Activated CD4-positive, CD25-positive, alpha-beta regulatory T cell (primary cell): ENCODE measurements around the gene CHD5.
"Not testable (repeated sequence)": the region's sequence is repeated elsewhere in the genome, so short reads cannot be mapped to it uniquely, and the experiment has no call there.

ENCODE experiments used
- DNase-seq, 4 experiments: peaks; one replicate each; lab custom pipeline; 2025; lab: John Stamatoyannopoulos, UW

Gene CHD5

GRCh38 chr1:6065093-6065858, 114.8 kb downstream of the CHD5 start:
- DNase-seq = no peak

DNA sequence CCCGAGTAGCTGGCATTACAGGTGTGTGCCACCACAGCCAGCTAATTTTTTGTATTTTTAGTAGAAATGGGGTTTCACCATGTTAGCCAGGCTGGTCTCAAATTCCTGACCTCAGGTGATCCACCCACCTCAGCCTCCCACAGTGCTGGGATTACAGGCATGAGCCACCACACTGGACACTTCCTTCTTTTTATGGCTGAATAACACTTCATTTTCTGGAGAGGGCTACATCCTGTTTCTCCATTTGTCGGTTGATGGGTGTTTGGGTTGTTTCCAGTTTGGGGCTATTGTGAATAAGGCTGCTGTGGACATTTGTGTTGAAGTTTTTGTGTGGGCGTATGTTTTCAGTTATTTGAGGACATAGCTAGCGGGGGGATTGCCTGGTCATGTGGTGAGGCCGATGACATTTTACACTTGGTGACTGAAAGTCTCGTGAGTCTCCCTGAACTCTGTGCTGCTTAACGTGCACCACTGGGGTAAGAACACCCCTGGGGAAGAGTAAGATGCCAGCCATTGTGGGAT, 116.5 kb downstream of the CHD5 start:
- not testable (repeated sequence) for DNase-seq

DNA sequence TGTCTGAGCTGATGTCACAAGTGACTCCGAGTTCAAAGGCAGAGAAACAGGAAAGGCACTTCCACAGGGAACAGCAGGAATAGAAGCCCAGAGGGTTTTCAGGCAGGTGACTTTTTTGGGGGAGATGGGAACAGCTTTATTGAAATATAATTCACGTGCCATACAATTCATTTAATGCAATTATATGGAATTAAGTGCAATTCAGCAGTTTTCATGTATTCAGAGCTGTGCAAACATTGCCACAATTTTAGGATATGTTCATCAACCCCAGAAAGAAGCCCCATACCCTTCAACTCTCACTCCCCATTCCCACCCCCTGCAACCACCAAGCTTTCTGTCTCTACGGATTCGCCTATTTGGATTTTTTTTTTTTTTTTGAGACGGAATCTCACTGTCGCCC, 117.5 kb downstream of the CHD5 start:
- no peak for DNase-seq

DNA sequence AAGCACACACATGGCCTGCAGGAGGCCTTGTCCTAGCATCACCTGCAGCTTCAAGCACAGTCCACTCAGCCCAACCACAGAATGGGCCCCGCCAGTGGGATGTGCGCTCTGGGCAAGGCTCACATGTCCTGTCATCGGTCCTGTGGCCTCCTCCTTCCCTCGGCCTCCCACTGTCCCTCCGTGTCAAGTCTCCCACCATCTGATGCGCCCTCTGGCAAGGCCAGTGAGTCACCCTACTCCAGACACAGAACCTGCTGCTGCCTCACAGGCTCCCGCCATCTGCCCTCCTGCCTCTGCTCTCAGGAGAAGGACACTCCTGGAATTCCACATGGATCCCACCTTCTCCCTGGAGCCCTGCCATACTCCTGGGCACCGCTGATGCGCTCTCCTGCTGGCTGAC, 120.3 kb downstream of the CHD5 start:
- no peak for DNase-seq

DNA sequence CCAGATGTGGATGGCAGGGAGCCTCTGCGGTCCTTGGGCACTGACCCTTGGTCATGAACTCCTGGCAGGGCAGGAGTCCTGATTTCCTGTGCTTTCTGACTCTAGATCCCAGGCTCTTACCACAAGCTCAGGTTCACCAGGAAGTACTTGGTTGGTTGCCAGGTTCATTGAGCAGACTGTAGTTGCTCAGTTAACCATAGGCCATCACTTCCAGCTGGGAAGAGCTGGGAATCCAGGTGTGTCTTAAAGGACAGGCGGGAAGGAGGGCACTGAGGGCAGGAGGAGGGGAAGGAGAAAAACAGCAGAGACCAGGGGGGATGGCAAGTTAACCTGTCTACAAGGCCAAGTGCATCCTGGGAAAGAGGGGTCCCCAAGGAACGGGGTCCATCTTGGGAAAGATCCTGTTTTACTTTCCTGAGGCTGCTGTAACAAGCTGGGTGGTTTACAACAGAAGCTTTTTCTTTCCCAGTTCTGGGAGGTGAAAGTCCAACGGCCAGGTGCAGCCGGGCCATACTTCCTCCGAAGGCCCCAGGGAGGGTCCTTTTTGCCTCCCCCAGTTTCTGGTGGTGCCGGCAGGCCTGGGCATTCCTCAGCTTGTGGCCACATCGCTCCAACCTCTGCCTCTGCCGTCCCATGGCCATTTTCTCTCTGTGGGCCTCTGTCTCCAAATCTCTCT, 122.8 kb downstream of the CHD5 start:
- no peak for DNase-seq

- no peak for DNase-seq
These were observed 123.6 kb downstream of the CHD5 start for GRCh38 chr1:6056572-6056948.

GRCh38 chr1:6054596-6054995, 125.5 kb downstream of the CHD5 start:
- DNase-seq = no peak

DNA sequence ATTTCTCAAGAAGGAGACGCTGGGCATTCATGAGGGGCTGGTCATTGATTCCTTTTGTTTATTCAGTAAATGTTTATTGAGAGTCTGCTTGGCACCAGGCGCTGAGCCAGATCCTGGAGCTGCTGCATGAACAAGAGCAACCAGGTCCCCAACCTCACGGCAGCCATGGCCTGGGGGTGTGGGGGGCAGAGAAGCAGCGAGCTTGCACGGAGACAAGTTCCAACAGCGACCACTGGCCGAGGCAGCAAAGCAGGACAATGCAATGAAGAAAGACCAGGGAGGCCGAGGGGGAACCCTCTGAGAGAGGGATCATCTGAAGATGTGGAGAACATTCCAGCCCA, 126.9 kb downstream of the CHD5 start:
- DNase-seq = no peak

DNA sequence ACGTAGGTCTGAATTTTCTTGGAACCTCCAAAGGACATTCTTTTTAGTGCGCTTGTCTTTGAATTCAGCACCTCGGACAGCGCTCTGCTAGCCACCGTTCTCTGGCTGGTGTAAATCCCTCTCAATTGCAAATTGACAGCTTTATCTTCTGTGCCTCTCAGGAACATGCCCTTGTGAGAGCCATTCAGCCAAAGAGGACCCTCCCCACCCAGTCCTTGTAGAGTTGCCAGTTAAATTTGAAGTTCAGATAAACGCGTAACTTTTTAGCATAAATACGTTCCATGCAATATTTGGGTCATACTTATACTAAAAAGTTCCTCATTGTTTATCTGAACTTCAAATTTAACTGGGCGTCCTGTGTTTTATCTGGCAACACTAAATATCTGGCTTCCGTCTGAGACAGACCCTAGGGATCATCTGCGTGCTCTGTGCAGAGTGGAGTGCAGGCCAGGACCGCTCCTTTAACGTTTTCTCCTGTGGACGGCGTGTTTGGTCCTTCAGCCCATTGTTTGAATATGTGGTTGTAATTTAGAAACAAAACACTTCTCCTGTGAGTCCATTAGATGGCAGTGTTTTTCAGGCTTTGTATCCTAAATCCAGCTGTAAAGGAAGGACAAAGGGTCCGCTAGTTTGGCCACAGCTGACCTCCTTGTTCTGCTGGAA, 127.4 kb downstream of the CHD5 start:
- DNase-seq = peak in 3 of 4 experiments; percentile 8 to 16 (median 10)
